ENCODE results near the gene REEP1.
"Not testable (repeated sequence)": the region's sequence is repeated elsewhere in the genome, so short reads cannot be mapped to it uniquely, and the experiment has no call there.

REEP1 gene

GRCh38 chr2:86211033-86211795, 126.2 kb downstream of the REEP1 start:
- H3K4me3 ChIP-seq (replicated peaks; ENCODE audit: low read depth, low read length), result no peak overlapping the region
- no peak for DNase-seq (ENCODE audit: low read depth)
- TF ChIP-seq CTCF (IDR thresholded peaks at IDR 0.05; ENCODE audit: low read length, missing control alignments), result no peak

- no peak overlapping the region for H3K4me3 ChIP-seq (replicated peaks; ENCODE audit: low read depth, low read length)
- DNase-seq (ENCODE audit: low read depth), result no peak
- no peak for TF ChIP-seq CTCF (IDR thresholded peaks at IDR 0.05; ENCODE audit: low read length, missing control alignments)
Measured at GRCh38 chr2:86204458-86204857, 133.0 kb downstream of the REEP1 start.

DNA sequence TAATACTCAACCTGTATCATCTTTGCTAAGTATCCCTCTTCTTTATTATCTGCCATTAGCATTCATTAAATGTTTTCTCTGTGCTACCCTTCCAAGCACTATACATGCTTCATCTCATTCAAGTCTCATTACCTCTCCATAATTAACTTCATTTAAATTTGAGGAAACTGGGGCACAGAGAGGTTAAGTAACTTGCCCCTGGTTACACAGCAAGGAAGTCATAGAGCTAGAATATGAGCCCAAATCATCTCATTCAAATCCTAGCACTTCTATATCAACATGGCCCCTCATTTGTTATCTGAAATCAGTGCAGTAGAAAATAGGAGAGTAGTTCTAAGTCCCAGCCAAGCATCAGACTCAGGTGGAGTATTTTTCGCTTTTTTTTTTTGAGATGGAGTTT, 133.8 kb downstream of the REEP1 start:
- no peak overlapping the region for H3K4me3 ChIP-seq (replicated peaks; ENCODE audit: low read depth, low read length)
- no peak for TF ChIP-seq CTCF (IDR thresholded peaks at IDR 0.05; ENCODE audit: low read length, missing control alignments)
- no peak for DNase-seq (ENCODE audit: low read depth)

DNA sequence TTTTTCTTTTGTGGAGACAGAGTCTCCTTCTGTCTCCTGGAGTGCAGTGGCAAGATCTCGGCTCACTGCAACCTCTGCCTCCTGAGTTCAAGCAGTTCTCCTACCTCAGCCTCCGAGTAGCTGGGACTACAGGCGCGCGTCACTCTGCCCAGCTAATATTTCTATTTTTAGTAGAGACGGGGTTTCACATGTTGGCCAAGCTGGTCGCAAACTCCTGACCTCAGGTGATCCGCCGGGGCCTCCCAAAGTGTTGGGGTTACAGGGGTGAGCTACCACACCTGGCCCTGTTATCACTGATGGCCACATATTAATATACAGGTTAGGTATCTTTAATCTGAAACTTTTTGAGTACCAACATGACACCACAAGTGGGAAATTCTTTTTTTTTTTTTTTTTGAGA, 134.7 kb downstream of the REEP1 start:
- H3K4me3 ChIP-seq (replicated peaks; ENCODE audit: low read depth, low read length), result no peak overlapping the region
- no peak for TF ChIP-seq CTCF (IDR thresholded peaks at IDR 0.05; ENCODE audit: low read length, missing control alignments)
- DNase-seq (ENCODE audit: low read depth), result no peak

DNA sequence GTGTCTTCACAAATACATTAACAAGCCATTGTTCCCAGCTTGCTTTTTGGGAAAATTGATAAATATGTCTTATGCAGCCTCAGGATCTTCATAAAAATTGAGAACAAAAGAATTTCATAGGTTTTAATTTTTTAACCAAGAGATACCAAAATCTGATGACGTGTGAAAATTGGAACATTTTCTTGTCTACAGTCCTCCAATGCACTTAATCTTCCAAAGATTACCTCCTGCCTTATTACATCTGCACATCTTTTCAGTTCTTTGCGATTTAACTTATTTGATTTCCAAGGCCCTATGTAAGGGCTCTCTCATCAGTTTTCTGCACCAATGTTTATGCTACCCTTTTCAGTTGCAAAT, 135.1 kb downstream of the REEP1 start:
- no peak overlapping the region for H3K4me3 ChIP-seq (replicated peaks; ENCODE audit: low read depth, low read length)
- no peak for DNase-seq (ENCODE audit: low read depth)

DNA sequence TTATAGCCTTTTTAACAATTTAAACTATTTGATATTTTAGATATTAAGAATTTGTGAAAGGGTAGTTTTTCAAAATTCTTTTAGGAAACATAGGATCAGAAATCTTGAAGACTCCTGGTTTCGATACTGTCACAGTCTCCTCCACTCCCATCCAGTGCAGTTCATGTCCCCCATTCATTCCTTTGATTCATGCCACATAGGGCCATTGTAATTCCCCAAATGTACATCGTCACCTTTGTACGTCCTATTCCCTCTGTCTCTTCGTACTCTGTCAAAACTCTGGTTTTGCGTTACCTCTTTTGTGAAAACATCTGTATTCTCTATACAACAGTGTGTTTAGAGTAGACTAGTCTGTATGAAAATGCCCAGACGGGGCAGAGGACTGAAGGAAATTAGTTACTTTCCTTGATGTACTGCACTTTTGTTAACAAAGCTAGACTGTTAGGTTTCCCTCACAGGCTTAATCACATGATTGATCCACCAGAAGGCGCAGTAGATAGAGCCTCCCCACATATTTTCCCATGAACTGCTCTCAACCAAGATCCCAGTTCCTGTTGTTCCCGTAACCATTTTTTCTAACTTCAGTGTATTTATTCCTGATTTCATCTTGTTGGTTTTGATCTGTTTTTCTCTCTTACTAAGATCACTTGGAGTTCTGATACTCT, 135.6 kb downstream of the REEP1 start:
- H3K4me3 ChIP-seq (replicated peaks; ENCODE audit: low read depth, low read length), result no peak overlapping the region
- no peak for TF ChIP-seq CTCF (IDR thresholded peaks at IDR 0.05; ENCODE audit: low read length, missing control alignments)
- peak; percentile 32 for DNase-seq (ENCODE audit: low read depth)

More for the DNA sequence above, 135.1 kb downstream of the REEP1 start:
- TF ChIP-seq CTCF (IDR thresholded peaks at IDR 0.05; ENCODE audit: low read length, missing control alignments), result no peak

DNA sequence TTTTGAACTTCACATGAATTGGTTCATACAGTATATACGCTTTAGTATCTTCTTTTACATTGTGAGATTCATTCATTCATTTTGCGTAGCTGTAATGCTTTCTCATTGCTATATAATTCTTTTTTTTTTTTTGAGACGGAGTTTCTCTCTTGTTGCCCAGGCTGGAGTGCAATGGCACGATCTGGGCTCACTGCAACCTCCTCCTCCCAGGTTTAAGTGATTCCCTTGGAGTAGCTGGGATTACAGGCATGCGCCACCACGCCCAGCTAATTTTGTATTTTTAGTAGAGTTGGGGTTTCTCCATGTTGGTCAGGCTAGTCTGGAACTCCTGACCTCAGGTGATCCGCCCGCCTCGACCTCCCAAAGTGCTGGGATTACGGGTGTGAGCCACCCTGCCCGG, 136.9 kb downstream of the REEP1 start:
- DNase-seq (ENCODE audit: low read depth), result not testable (repeated sequence)
- peak overlapping the region; percentile 81 for H3K4me3 ChIP-seq (replicated peaks; ENCODE audit: low read depth, low read length)

Data from fibroblast of pulmonary artery (primary cell).